Gastrocnemius medialis (tissue), 4 donors: ENCODE results near the gene PTPRF. TPM values are rescaled to one million over a fixed set of nuclear protein-coding genes. Genes with fewer than 3 reads are reported as not detected.

Experiments
- ATAC-seq, 2 donors: fragments of 150-250 bp; one replicate each; pipeline ENCODE4 v1.9.1; 2016
- DNase-seq, 2 donors: peaks; one replicate each; pipeline ENCODE4 v3.0.0-alpha.2; 2019
- H3K27ac ChIP-seq, 4 donors: fragments of 200-600 bp; sonication (generic); 1 replicate in 1 of 4; 2 replicates in 3 of 4; pipeline ENCODE4 v1.5.1; 2016 to 2018; ENCODE audit warnings: mild to moderate bottlenecking in 2 of 4, moderate library complexity in 1 of 4
- H3K27me3 ChIP-seq, 3 donors: fragments of 200-600 bp; sonication (generic) in 2 of 3; 1 replicate in 1 of 3; 2 replicates in 2 of 3; pipeline versions ENCODE4 v1.5.1 to v1.6.0; 2016 to 2019; ENCODE audit warnings: mild to moderate bottlenecking in 1 of 3, moderate library complexity in 1 of 3
- H3K36me3 ChIP-seq, 2 donors: fragments of 200-600 bp; sonication (generic) in 1 of 2; one replicate each; pipeline ENCODE4 v1.5.1; 2017 to 2018
- H3K4me1 ChIP-seq, 2 donors: fragments of 200-600 bp; sonication (generic) in 1 of 2; one replicate each; pipeline ENCODE4 v1.5.1; 2016 to 2017; ENCODE audit warnings: mild to moderate bottlenecking in 2 of 2
- H3K4me3 ChIP-seq, 4 donors: fragments of 200-600 bp; sonication (generic) in 3 of 4; 1 replicate in 1 of 4; 2 replicates in 3 of 4; pipeline ENCODE4 v1.5.1; 2016 to 2019; ENCODE audit warnings: mild to moderate bottlenecking in 2 of 4
- H3K9me3 ChIP-seq, 3 donors: fragments of 200-600 bp; sonication (generic) in 2 of 3; 1 replicate in 1 of 3; 2 replicates in 2 of 3; pipeline ENCODE4 v1.5.1; 2016 to 2019
- CTCF ChIP-seq, 5 experiments: fragments of 450-650 bp in 3 of 5; fragments of 200-600 bp in 2 of 5; sonication (generic) in 2 of 5; IDR thresholded peaks in 4 of 5; conservative IDR thresholded peaks in 1 of 5; 1 replicate in 4 of 5; 2 replicates in 1 of 5; pipeline ENCODE4 v1.5.1; 2016 to 2019; ENCODE audit warnings: antibody characterized with exemption in 5 of 5, mild to moderate bottlenecking in 3 of 5, moderate library complexity in 3 of 5
- POLR2A ChIP-seq, 2 donors: fragments of 450-650 bp; IDR thresholded peaks; one replicate each; pipeline ENCODE4 v1.6.1; 2017; ENCODE audit warnings: antibody characterized with exemption in 2 of 2, mild to moderate bottlenecking in 2 of 2, moderate library complexity in 2 of 2
- in situ Hi-C, 4 donors: fragments of 200-750 bp; cut with MboI; loops; one replicate each; pipeline versions ENCODE4 v1.15.0 to v1.8.0; 2017; ENCODE audit warnings: low sequenced_read_pairs in 4 of 4
- intact Hi-C: fragments of 100-400 bp; cut with DNase I; formaldehyde crosslinking; loops from one replicate; pipeline ENCODE4 v1.15.1; 2023; ENCODE audit warnings: low total_unique reads
- total RNA-seq, 4 donors: library from RNA; depleted of rRNA; stranded (reverse); fragments of >200 nt; gene quantifications; one replicate each; pipeline versions ENCODE4 v1.1.0 to v1.2.3, GENCODE V29; 2016

The PTPRF gene
- total RNA-seq, 4 donors from 2014 or later, result 1.8 to 2.6 (median 2.5) TPM

- TF ChIP-seq CTCF (IDR thresholded peaks at IDR 0.05 in 4 of 5, conservative IDR thresholded peaks at IDR 0.05 in 1 of 5), result no peak
- TF ChIP-seq POLR2A (IDR thresholded peaks at IDR 0.05), result no peak
- H3K36me3 ChIP-seq, result no peaks in the 10 kb centered on the region
- intact Hi-C loops, result no loop called here
Observed at GRCh38 chr1:43587001-43587400, 56.3 kb downstream of the PTPRF start.

DNA sequence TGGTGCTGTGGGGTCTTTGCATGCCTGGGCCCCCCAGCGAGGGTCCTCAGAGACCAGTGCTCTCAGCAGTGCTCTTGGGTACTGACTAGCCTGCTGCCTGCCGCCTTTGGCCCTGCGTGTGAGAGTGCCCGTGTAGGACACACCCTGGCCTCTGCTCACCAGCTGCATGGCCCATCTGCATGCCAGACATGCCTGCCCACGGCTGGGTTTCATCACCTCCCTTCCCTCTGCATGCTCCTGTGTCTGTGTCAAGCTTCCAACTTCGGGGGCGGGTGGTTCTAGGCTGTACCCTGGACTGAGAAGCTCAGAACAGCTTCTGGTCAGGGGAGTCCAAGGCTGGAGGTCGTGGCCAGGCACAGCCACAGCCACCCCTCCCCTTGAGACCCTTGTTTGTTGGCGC lies 56.9 kb downstream of the PTPRF start:
- Histone ChIP-seq H3K9me3 (no peaks in the 10 kb centered on the region), H3K4me3 (no peak overlapping the region), H3K27me3 (no peaks in the 10 kb centered on the region), H3K36me3 (no peaks in the 10 kb centered on the region), H3K27ac (no peak overlapping the region), H3K4me1 (peaks cover 0 to 11% of the 10 kb centered on the region in 2 donors)
- TF ChIP-seq POLR2A (IDR thresholded peaks at IDR 0.05), result no peak
- TF ChIP-seq CTCF (IDR thresholded peaks at IDR 0.05 in 4 of 5, conservative IDR thresholded peaks at IDR 0.05 in 1 of 5), result no peak
- peak in 1 of 2 donors; percentile 78 for ATAC-seq
- intact Hi-C loops, result no loop called here
- in situ Hi-C loops, result no loop called here
- peak in 1 of 2 donors; percentile 71 for DNase-seq

More at GRCh38 chr1:43587001-43587400, 56.3 kb downstream of the PTPRF start:
- in situ Hi-C loops, result no loop called here
- Histone ChIP-seq H3K27ac (no peak overlapping the region), H3K27me3 (no peaks in the 10 kb centered on the region), H3K4me1 (peaks cover 0 to 11% of the 10 kb centered on the region in 2 donors), H3K9me3 (no peaks in the 10 kb centered on the region), H3K4me3 (no peak overlapping the region)
- DNase-seq, result no peak
- ATAC-seq, result no peak

DNA sequence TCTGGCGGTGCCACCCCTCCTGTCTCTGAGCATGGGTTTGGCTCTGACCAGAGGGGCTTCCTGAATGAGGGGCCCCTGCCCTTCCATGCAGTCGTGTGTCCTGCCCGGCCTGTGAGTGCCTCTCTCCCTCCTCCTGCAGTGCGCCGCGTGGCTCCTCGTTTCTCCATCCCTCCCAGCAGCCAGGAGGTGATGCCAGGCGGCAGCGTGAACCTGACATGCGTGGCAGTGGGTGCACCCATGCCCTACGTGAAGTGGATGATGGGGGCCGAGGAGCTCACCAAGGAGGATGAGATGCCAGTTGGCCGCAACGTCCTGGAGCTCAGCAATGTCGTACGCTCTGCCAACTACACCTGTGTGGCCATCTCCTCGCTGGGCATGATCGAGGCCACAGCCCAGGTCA lies 57.9 kb downstream of the PTPRF start:
- no peaks in the 10 kb centered on the region for H3K9me3 ChIP-seq
- no peaks in the 10 kb centered on the region for H3K36me3 ChIP-seq
- no peak overlapping the region for H3K27ac ChIP-seq
- no peak for TF ChIP-seq POLR2A (IDR thresholded peaks at IDR 0.05)
- no peak for TF ChIP-seq CTCF (IDR thresholded peaks at IDR 0.05 in 4 of 5, conservative IDR thresholded peaks at IDR 0.05 in 1 of 5)
- no peaks in the 10 kb centered on the region for H3K27me3 ChIP-seq
- intact Hi-C loops (no loop called here), in situ Hi-C loops (no loop called here)
- H3K4me1 ChIP-seq, result peaks cover 0 to 11% of the 10 kb centered on the region in 2 donors
- DNase-seq, result no peak
- H3K4me3 ChIP-seq, result no peak overlapping the region
- no peak for ATAC-seq

GRCh38 chr1:43590388-43590925 lies 59.8 kb downstream of the PTPRF start:
- no peak overlapping the region for H3K4me3 ChIP-seq
- H3K4me1 ChIP-seq, result peaks cover 0 to 11% of the 10 kb centered on the region in 2 donors
- TF ChIP-seq POLR2A (IDR thresholded peaks at IDR 0.05) (no peak), CTCF (IDR thresholded peaks at IDR 0.05 in 4 of 5, conservative IDR thresholded peaks at IDR 0.05 in 1 of 5) (no peak)
- DNase-seq, result no peak
- no peaks in the 10 kb centered on the region for H3K9me3 ChIP-seq
- in situ Hi-C loops (no loop called here), intact Hi-C loops (no loop called here)
- no peaks in the 10 kb centered on the region for H3K27me3 ChIP-seq
- no peaks in the 10 kb centered on the region for H3K36me3 ChIP-seq
- no peak for ATAC-seq
- H3K27ac ChIP-seq, result no peak overlapping the region

DNA sequence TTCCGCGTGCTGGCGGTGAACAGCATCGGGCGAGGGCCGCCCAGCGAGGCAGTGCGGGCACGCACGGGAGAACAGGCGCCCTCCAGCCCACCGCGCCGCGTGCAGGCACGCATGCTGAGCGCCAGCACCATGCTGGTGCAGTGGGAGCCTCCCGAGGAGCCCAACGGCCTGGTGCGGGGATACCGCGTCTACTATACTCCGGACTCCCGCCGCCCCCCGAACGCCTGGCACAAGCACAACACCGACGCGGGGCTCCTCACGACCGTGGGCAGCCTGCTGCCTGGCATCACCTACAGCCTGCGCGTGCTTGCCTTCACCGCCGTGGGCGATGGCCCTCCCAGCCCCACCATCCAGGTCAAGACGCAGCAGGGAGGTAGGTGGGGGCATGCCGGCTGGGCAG lies 60.5 kb downstream of the PTPRF start:
- no peak overlapping the region for H3K4me3 ChIP-seq
- no peaks in the 10 kb centered on the region for H3K36me3 ChIP-seq
- H3K27ac ChIP-seq, result no peak overlapping the region
- ATAC-seq (no peak), DNase-seq (no peak)
- in situ Hi-C loops (no loop called here), intact Hi-C loops (no loop called here)
- H3K27me3 ChIP-seq, result no peaks in the 10 kb centered on the region
- H3K9me3 ChIP-seq, result no peaks in the 10 kb centered on the region
- TF ChIP-seq CTCF (IDR thresholded peaks at IDR 0.05 in 4 of 5, conservative IDR thresholded peaks at IDR 0.05 in 1 of 5) (no peak), POLR2A (IDR thresholded peaks at IDR 0.05) (no peak)
- peaks cover 0 to 11% of the 10 kb centered on the region in 2 donors for H3K4me1 ChIP-seq
